Measurements from ENCODE around the gene CXCL14. TPM values are rescaled to one million over a fixed set of nuclear protein-coding genes. Genes with fewer than 3 reads are reported as not detected.

Gene CXCL14
- total RNA-seq, 1 experiment from 2014 or later: not detected

GRCh38 chr5:135557076-135557838 lies 21.5 kb downstream of the CXCL14 start:
- peaks cover 27% of the 10 kb centered on the region for H3K27me3 Mint-ChIP-seq (ENCODE audit: insufficient read depth, unreplicated experiment)

GRCh38 chr5:135556620-135557019 lies 22.2 kb downstream of the CXCL14 start:
- intact Hi-C loops (cut with micrococcal nuclease): no loop called here
- TF ChIP-seq, protein P1, sequence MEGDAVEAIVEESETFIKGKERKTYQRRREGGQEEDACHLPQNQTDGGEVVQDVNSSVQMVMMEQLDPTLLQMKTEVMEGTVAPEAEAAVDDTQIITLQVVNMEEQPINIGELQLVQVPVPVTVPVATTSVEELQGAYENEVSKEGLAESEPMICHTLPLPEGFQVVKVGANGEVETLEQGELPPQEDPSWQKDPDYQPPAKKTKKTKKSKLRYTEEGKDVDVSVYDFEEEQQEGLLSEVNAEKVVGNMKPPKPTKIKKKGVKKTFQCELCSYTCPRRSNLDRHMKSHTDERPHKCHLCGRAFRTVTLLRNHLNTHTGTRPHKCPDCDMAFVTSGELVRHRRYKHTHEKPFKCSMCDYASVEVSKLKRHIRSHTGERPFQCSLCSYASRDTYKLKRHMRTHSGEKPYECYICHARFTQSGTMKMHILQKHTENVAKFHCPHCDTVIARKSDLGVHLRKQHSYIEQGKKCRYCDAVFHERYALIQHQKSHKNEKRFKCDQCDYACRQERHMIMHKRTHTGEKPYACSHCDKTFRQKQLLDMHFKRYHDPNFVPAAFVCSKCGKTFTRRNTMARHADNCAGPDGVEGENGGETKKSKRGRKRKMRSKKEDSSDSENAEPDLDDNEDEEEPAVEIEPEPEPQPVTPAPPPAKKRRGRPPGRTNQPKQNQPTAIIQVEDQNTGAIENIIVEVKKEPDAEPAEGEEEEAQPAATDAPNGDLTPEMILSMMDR (IDR thresholded peaks at IDR 0.05; ENCODE audit: unreplicated experiment): no peak
- CTCF ChIA-PET: interaction anchor here (1.6 to 32.2 kb wide), 6 partner anchors 8 to 275 kb away, joined by 6 to 2166 read pairs (median 252); partner anchors contain the start of genes SLC25A48 and TIFAB
- H3K4me1 Mint-ChIP-seq (ENCODE audit: insufficient read depth, unreplicated experiment): peaks cover 11% of the 10 kb centered on the region
- H3K27me3 Mint-ChIP-seq (ENCODE audit: insufficient read depth, unreplicated experiment): peaks cover 27% of the 10 kb centered on the region
- H3K4me3 Mint-ChIP-seq (ENCODE audit: unreplicated experiment): no peak overlapping the region
- H3K9me3 Mint-ChIP-seq (ENCODE audit: unreplicated experiment): no peaks in the 10 kb centered on the region
- H3K36me3 Mint-ChIP-seq (ENCODE audit: insufficient read depth, unreplicated experiment): no peaks in the 10 kb centered on the region
- POLR2A ChIA-PET: no interaction called here
- no peak overlapping the region for H3K27ac Mint-ChIP-seq (ENCODE audit: low read depth, unreplicated experiment)
- no TSS peak for BruUV-seq (replicated peaks)
- no peak for DNase-seq (ENCODE audit: unreplicated experiment)

More at GRCh38 chr5:135557076-135557838, 21.5 kb downstream of the CXCL14 start:
- TF ChIP-seq, protein P1 (IDR thresholded peaks at IDR 0.05; ENCODE audit: unreplicated experiment): no peak
- DNase-seq (ENCODE audit: unreplicated experiment): no peak
- Mint-ChIP-seq H3K27ac (ENCODE audit: low read depth, unreplicated experiment) (no peak overlapping the region), H3K4me1 (ENCODE audit: insufficient read depth, unreplicated experiment) (peaks cover 11% of the 10 kb centered on the region), H3K9me3 (ENCODE audit: unreplicated experiment) (no peaks in the 10 kb centered on the region), H3K36me3 (ENCODE audit: insufficient read depth, unreplicated experiment) (no peaks in the 10 kb centered on the region), H3K4me3 (ENCODE audit: unreplicated experiment) (no peak overlapping the region)
- intact Hi-C loops (cut with micrococcal nuclease): no loop called here
- CTCF ChIA-PET: interaction anchor here (0.7 to 32.2 kb wide), 7 partner anchors 11 to 274 kb away, joined by 3 to 2166 read pairs (median 391); partner anchors contain the start of genes CXCL14, SLC25A48 and TIFAB
- POLR2A ChIA-PET: no interaction called here
- no TSS peak for BruUV-seq (replicated peaks)

GRCh38 chr5:135555530-135555929 lies 23.3 kb downstream of the CXCL14 start:
- intact Hi-C loops (cut with micrococcal nuclease): no loop called here
- ChIA-PET POLR2A (no interaction called here), CTCF (interaction anchor here (0.6 to 32.2 kb wide), 12 partner anchors 9 to 1028 kb away, joined by 3 to 2166 read pairs (median 4); partner anchors contain the start of genes SLC25A48 and TIFAB)
- TF ChIP-seq, protein P1 (IDR thresholded peaks at IDR 0.05; ENCODE audit: unreplicated experiment): no peak
- Mint-ChIP-seq H3K9me3 (ENCODE audit: unreplicated experiment) (no peaks in the 10 kb centered on the region), H3K4me1 (ENCODE audit: insufficient read depth, unreplicated experiment) (peaks cover 6% of the 10 kb centered on the region), H3K27me3 (ENCODE audit: insufficient read depth, unreplicated experiment) (peaks cover 27% of the 10 kb centered on the region), H3K36me3 (ENCODE audit: insufficient read depth, unreplicated experiment) (no peaks in the 10 kb centered on the region), H3K27ac (ENCODE audit: low read depth, unreplicated experiment) (no peak overlapping the region), H3K4me3 (ENCODE audit: unreplicated experiment) (no peak overlapping the region)
- no peak for DNase-seq (ENCODE audit: unreplicated experiment)
- BruUV-seq (replicated peaks): no TSS peak

- ChIA-PET CTCF (interaction anchor here (0.6 to 32.2 kb wide), 47 partner anchors 11 to 663 kb away, joined by 3 to 2166 read pairs (median 5); partner anchors contain the start of genes CXCL14, DCANP1, SLC25A48 and TIFAB), POLR2A (interaction anchor here (0.6 to 6.8 kb wide), 7 partner anchors 83 to 325 kb away, joined by 3 to 88 read pairs (median 3); no protein-coding TSS in a partner anchor)
- Mint-ChIP-seq H3K9me3 (ENCODE audit: unreplicated experiment) (no peaks in the 10 kb centered on the region), H3K27ac (ENCODE audit: low read depth, unreplicated experiment) (no peak overlapping the region), H3K4me3 (ENCODE audit: unreplicated experiment) (no peak overlapping the region), H3K36me3 (ENCODE audit: insufficient read depth, unreplicated experiment) (no peaks in the 10 kb centered on the region), H3K27me3 (ENCODE audit: insufficient read depth, unreplicated experiment) (peaks cover 40% of the 10 kb centered on the region), H3K4me1 (ENCODE audit: insufficient read depth, unreplicated experiment) (peaks cover 5% of the 10 kb centered on the region)
- BruUV-seq (replicated peaks): no TSS peak
- DNase-seq (ENCODE audit: unreplicated experiment): peak; percentile 78
- intact Hi-C loops (cut with micrococcal nuclease): loop anchor here (1.0 kb wide), 1 partner anchor 276 kb away; no protein-coding TSS in a partner anchor
- TF ChIP-seq, protein P1 (IDR thresholded peaks at IDR 0.05; ENCODE audit: unreplicated experiment): peak; percentile 76
Measured at GRCh38 chr5:135553688-135554462, 24.9 kb downstream of the CXCL14 start.

All from MCF 10A (cell line).